Astrocyte (in vitro differentiated cells and primary cell): ENCODE data around the gene PLEKHA5. TPM values are rescaled to one million over a fixed set of nuclear protein-coding genes. Genes with fewer than 3 reads are reported as not detected.
A peak's percentile ranks its signal among the peaks of the same experiment; 100 is the strongest.
"Not testable (repeated sequence)": the region's sequence is repeated elsewhere in the genome, so short reads cannot be mapped to it uniquely, and the experiment has no call there.

Source experiments
- DNase-seq: peaks from one replicate; pipeline ENCODE4 v3.0.0-alpha.2; 2010; ENCODE audit warnings: low read depth
- FAIRE-seq: peaks from 2 replicates; lab custom pipeline; 2011; peaks lifted over from hg19 to GRCh38; lab: Jason Lieb, UNC
- H2AFZ ChIP-seq: 2 replicates; pipeline ENCODE4 v1.6.0; 2012; ENCODE audit warnings: low read depth, low read length, inconsistent platforms
- H3K27ac ChIP-seq: 2 replicates; pipeline ENCODE4 v1.5.1; 2011; ENCODE audit warnings: low read depth, low read length, inconsistent platforms
- H3K27me3 ChIP-seq: 2 replicates; pipeline ENCODE4 v1.6.0; 2011; ENCODE audit warnings: low read length, inconsistent platforms; ENCODE audit not compliant: insufficient read depth
- H3K36me3 ChIP-seq: 2 replicates; pipeline ENCODE4 v1.5.1; 2011; ENCODE audit warnings: low read length, inconsistent platforms; ENCODE audit not compliant: insufficient read depth
- H3K4me1 ChIP-seq: 2 replicates; pipeline ENCODE4 v1.5.1; 2011; ENCODE audit warnings: low read length, inconsistent platforms; ENCODE audit not compliant: insufficient read depth
- H3K4me2 ChIP-seq: 2 replicates; pipeline ENCODE4 v1.6.0; 2012; ENCODE audit warnings: low read length, inconsistent platforms
- H3K4me3 ChIP-seq: 2 replicates; pipeline ENCODE4 v1.5.1; 2011; ENCODE audit warnings: low read depth, mild to moderate bottlenecking, low read length, inconsistent platforms; ENCODE audit not compliant: insufficient read depth
- H3K79me2 ChIP-seq: 2 replicates; pipeline ENCODE4 v1.6.0; 2012; ENCODE audit warnings: mild to moderate bottlenecking, low read length, inconsistent platforms; ENCODE audit not compliant: insufficient read depth
- H3K9ac ChIP-seq: 2 replicates; pipeline ENCODE4 v1.6.0; 2012; ENCODE audit warnings: mild to moderate bottlenecking, low read length, inconsistent platforms
- H3K9me3 ChIP-seq: 2 replicates; pipeline ENCODE4 v1.5.1; 2012; ENCODE audit warnings: low read depth, mild to moderate bottlenecking, low read length, inconsistent platforms; ENCODE audit not compliant: insufficient read depth
- H4K20me1 ChIP-seq: 2 replicates; pipeline ENCODE4 v1.6.0; 2012; ENCODE audit warnings: low read length, inconsistent platforms; ENCODE audit not compliant: insufficient read depth
- H3K27ac Mint-ChIP-seq: one replicate; pipeline ENCODE4 v1.8.0; 2021; ENCODE audit warnings: mild to moderate bottlenecking, mixed read lengths; ENCODE audit not compliant: unreplicated experiment
- H3K27me3 Mint-ChIP-seq: one replicate; pipeline ENCODE4 v1.8.0; 2021; ENCODE audit warnings: low read depth, mixed read lengths; ENCODE audit not compliant: unreplicated experiment
- H3K36me3 Mint-ChIP-seq: one replicate; pipeline ENCODE4 v1.8.0; 2021; ENCODE audit warnings: low read depth, mixed read lengths; ENCODE audit not compliant: unreplicated experiment
- H3K4me1 Mint-ChIP-seq: one replicate; pipeline ENCODE4 v1.8.0; 2021; ENCODE audit warnings: low read depth, mixed read lengths; ENCODE audit not compliant: unreplicated experiment
- H3K4me3 Mint-ChIP-seq: one replicate; pipeline ENCODE4 v1.8.0; 2021; ENCODE audit warnings: mild to moderate bottlenecking, moderate library complexity, mixed read lengths; ENCODE audit not compliant: unreplicated experiment
- H3K9me3 Mint-ChIP-seq: one replicate; pipeline ENCODE4 v1.8.0; 2021; ENCODE audit warnings: mild to moderate bottlenecking, mixed read lengths; ENCODE audit not compliant: unreplicated experiment
- EZH2 ChIP-seq: IDR thresholded peaks from 2 replicates; pipeline ENCODE4 v1.6.1; 2012; ENCODE audit warnings: mild to moderate bottlenecking, low read length, inconsistent platforms; ENCODE audit not compliant: insufficient read depth
- total RNA-seq: library from RNA; stranded (reverse); gene quantifications from 2 replicates; pipeline ENCODE4 v1.2.1, GENCODE V29; 2021
- TF ChIP-seq, protein P1 (sequence below): IDR thresholded peaks from 2 replicates; pipeline ENCODE4 v1.5.1; 2011; ENCODE audit warnings: low read depth, mild to moderate bottlenecking, inconsistent platforms, low read length, moderate library complexity; ENCODE audit not compliant: insufficient read depth

PLEKHA5 gene
- total RNA-seq, 1 donor from 2014 or later = 38.9 TPM

GRCh38 chr12:19411234-19412204, 282.0 kb downstream of the PLEKHA5 start:
- Mint-ChIP-seq H3K9me3 (no peaks in the 10 kb centered on the region), H3K4me3 (no peak overlapping the region), H3K36me3 (no peaks in the 10 kb centered on the region), H3K27me3 (no peaks in the 10 kb centered on the region), H3K27ac (no peak overlapping the region), H3K4me1 (peaks cover 15% of the 10 kb centered on the region)
- Histone ChIP-seq H3K79me2 (no peaks in the 10 kb centered on the region), H3K4me3 (no peak overlapping the region), H4K20me1 (no peaks in the 10 kb centered on the region), H2AFZ (no peak overlapping the region), H3K36me3 (no peaks in the 10 kb centered on the region), H3K4me2 (no peak overlapping the region), H3K9me3 (no peaks in the 10 kb centered on the region), H3K4me1 (no peaks in the 10 kb centered on the region), H3K27ac (no peak overlapping the region), H3K9ac (no peak overlapping the region), H3K27me3 (no peaks in the 10 kb centered on the region)
- DNase-seq = peak; percentile 39
- FAIRE-seq = no peak
- TF ChIP-seq, protein P1, sequence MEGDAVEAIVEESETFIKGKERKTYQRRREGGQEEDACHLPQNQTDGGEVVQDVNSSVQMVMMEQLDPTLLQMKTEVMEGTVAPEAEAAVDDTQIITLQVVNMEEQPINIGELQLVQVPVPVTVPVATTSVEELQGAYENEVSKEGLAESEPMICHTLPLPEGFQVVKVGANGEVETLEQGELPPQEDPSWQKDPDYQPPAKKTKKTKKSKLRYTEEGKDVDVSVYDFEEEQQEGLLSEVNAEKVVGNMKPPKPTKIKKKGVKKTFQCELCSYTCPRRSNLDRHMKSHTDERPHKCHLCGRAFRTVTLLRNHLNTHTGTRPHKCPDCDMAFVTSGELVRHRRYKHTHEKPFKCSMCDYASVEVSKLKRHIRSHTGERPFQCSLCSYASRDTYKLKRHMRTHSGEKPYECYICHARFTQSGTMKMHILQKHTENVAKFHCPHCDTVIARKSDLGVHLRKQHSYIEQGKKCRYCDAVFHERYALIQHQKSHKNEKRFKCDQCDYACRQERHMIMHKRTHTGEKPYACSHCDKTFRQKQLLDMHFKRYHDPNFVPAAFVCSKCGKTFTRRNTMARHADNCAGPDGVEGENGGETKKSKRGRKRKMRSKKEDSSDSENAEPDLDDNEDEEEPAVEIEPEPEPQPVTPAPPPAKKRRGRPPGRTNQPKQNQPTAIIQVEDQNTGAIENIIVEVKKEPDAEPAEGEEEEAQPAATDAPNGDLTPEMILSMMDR = no peak
- TF ChIP-seq EZH2 = no peak

- no peak overlapping the region for H3K4me2 ChIP-seq
- Mint-ChIP-seq H3K4me3 (no peak overlapping the region), H3K27ac (no peak overlapping the region), H3K27me3 (no peaks in the 10 kb centered on the region), H3K36me3 (no peaks in the 10 kb centered on the region), H3K4me1 (peaks cover 15% of the 10 kb centered on the region), H3K9me3 (no peaks in the 10 kb centered on the region)
- TF ChIP-seq EZH2 = no peak
- TF ChIP-seq, protein P1 = no peak
- H3K36me3 ChIP-seq = no peaks in the 10 kb centered on the region
- H3K27me3 ChIP-seq = no peaks in the 10 kb centered on the region
- no peaks in the 10 kb centered on the region for H3K79me2 ChIP-seq
- no peak overlapping the region for H3K4me3 ChIP-seq
- no peak for DNase-seq
- H3K9ac ChIP-seq = no peak overlapping the region
- no peaks in the 10 kb centered on the region for H4K20me1 ChIP-seq
- FAIRE-seq = no peak
- no peaks in the 10 kb centered on the region for H3K9me3 ChIP-seq
- H3K27ac ChIP-seq = no peak overlapping the region
- H3K4me1 ChIP-seq = no peaks in the 10 kb centered on the region
- H2AFZ ChIP-seq = no peak overlapping the region
Measured at GRCh38 chr12:19412844-19413243, 283.3 kb downstream of the PLEKHA5 start.

- FAIRE-seq, H3K36me3 Mint-ChIP-seq, H3K27me3 Mint-ChIP-seq, DNase-seq, H3K27ac Mint-ChIP-seq, H3K27ac ChIP-seq, H3K4me1 ChIP-seq, H3K9ac ChIP-seq, H3K79me2 ChIP-seq, H2AFZ ChIP-seq, H3K4me3 ChIP-seq, H3K4me3 Mint-ChIP-seq, H3K27me3 ChIP-seq, H3K36me3 ChIP-seq, H3K4me2 ChIP-seq, H3K9me3 Mint-ChIP-seq, H4K20me1 ChIP-seq, H3K9me3 ChIP-seq: not testable (repeated sequence)
- H3K4me1 Mint-ChIP-seq = peaks cover 15% of the 10 kb centered on the region
Measured at GRCh38 chr12:19413582-19413981, 284.0 kb downstream of the PLEKHA5 start.
